K562 (cell line): ENCODE measurements around the gene GINS1. TPM values are rescaled to one million over a fixed set of nuclear protein-coding genes. Genes with fewer than 3 reads are reported as not detected.

Source experiments
- ATAC-seq: fragments of 200-7000 bp; cut with Tn5 transposase; 3 replicates; pipeline ENCODE4 v1.9.1; 2020; ENCODE audit warnings: moderate library complexity
- BruUV-seq: library from RNA; stranded (reverse); fragments of 400-500 nt; replicated peaks from 2 replicates; lab custom pipeline; 2021; lab: Mats Ljungman, UMichigan
- CTCF ChIA-PET: fragments of 300-600 bp; formaldehyde crosslinking; extraction: SDS; loops from one replicate; lab custom pipeline; 2021; ENCODE audit warnings: low intra/inter-chr PET ratio; lab: Yijun Ruan, JAX
- POLR2A ChIA-PET: fragments of 300-600, 350-650 bp; sonication (Branson Sonifier 250); formaldehyde crosslinking; extraction: SDS; loops from one replicate; lab custom pipeline; 2021; ENCODE audit warnings: antibody characterized with exemption, inconsistent platforms; lab: Yijun Ruan, JAX
- DNase-seq, 4 experiments: peaks; one replicate each; pipeline versions ENCODE4 v3.0.0 to v3.0.0-alpha.2; 2011 to 2018; ENCODE audit warnings: low spot score in 3 of 4, mixed read lengths in 3 of 4; ENCODE audit errors: extremely low read depth in 1 of 4
- FAIRE-seq: peaks from 2 replicates; lab custom pipeline; 2011; peaks lifted over from hg19 to GRCh38; lab: Jason Lieb, UNC
- H2AFZ ChIP-seq: 2 replicates; pipeline ENCODE4 v1.6.0; 2011; ENCODE audit warnings: low read depth, low read length, control low read depth, inconsistent platforms
- H3K27ac ChIP-seq: fragments of 200-600 bp; 3 replicates; pipeline ENCODE4 v1.8.0; 2011; ENCODE audit warnings: low read depth, mild to moderate bottlenecking, control low read depth, inconsistent platforms, low read length, moderate library complexity, mixed read lengths; ENCODE audit errors: extremely low read depth
- H3K27me3 ChIP-seq, 2 experiments: fragments of 300-600 bp in 1 of 2; 2 replicates in 1 of 2; 3 replicates in 1 of 2; pipeline versions ENCODE4 v1.6.0 to v1.8.0; 2011; ENCODE audit warnings: inconsistent platforms in 2 of 2, low read length in 2 of 2, mild to moderate bottlenecking in 1 of 2, mixed read lengths in 1 of 2, moderate library complexity in 1 of 2; ENCODE audit not compliant: control insufficient read depth in 2 of 2, insufficient read depth in 2 of 2
- H3K36me3 ChIP-seq: fragments of 300-600 bp; 3 replicates; pipeline ENCODE4 v1.8.0; 2011; ENCODE audit warnings: mild to moderate bottlenecking, low read length, inconsistent platforms; ENCODE audit not compliant: control insufficient read depth, insufficient read depth
- H3K4me1 ChIP-seq, 2 experiments: fragments of 200-600 bp in 1 of 2; replicated peaks in 1 of 2; 2 replicates in 1 of 2; 3 replicates in 1 of 2; pipeline versions ENCODE4 v1.5.1 to v1.8.0; 2011; ENCODE audit warnings: inconsistent platforms in 2 of 2, low read length in 2 of 2, mild to moderate bottlenecking in 1 of 2, mixed read lengths in 1 of 2, moderate library complexity in 1 of 2; ENCODE audit not compliant: control insufficient read depth in 2 of 2, insufficient read depth in 2 of 2
- H3K4me2 ChIP-seq: 2 replicates; pipeline ENCODE4 v1.6.1; 2011; ENCODE audit warnings: low read length, control low read depth, inconsistent platforms, mixed read lengths; ENCODE audit not compliant: insufficient read depth
- H3K4me3 ChIP-seq: fragments of 200-600 bp; sonication (generic), shearing (Covaris generic); 2 replicates; pipeline ENCODE4 v1.5.1; 2016; ENCODE audit warnings: control low read depth, inconsistent platforms
- H3K79me2 ChIP-seq: fragments of 200-600 bp; 3 replicates; pipeline ENCODE4 v1.8.0; 2011; ENCODE audit warnings: low read length, inconsistent platforms; ENCODE audit not compliant: control insufficient read depth, insufficient read depth
- H3K9ac ChIP-seq, 2 experiments: 2 replicates each; pipeline versions ENCODE4 v1.6.0 to v1.6.1; 2011; ENCODE audit warnings: low read depth in 2 of 2, low read length in 2 of 2, control low read depth in 1 of 2, inconsistent platforms in 1 of 2, mild to moderate bottlenecking in 1 of 2, mixed read lengths in 1 of 2; ENCODE audit not compliant: insufficient read depth in 1 of 2
- H3K9me1 ChIP-seq: one replicate; pipeline ENCODE4 v1.6.0; 2011; ENCODE audit warnings: inconsistent platforms, mild to moderate bottlenecking, low read length, moderate library complexity; ENCODE audit not compliant: control insufficient read depth, insufficient read depth
- H3K9me3 ChIP-seq: replicated peaks from 2 replicates; pipeline ENCODE4 v1.5.1; 2011; ENCODE audit warnings: low read depth, low read length, inconsistent platforms; ENCODE audit not compliant: control insufficient read depth, insufficient read depth
- H4K20me1 ChIP-seq: replicated peaks from 2 replicates; pipeline ENCODE4 v1.6.1; 2011; ENCODE audit warnings: low read length, inconsistent platforms, mixed read lengths; ENCODE audit not compliant: control insufficient read depth, insufficient read depth
- GTF3C2 ChIP-seq: IDR thresholded peaks from 3 replicates; pipeline ENCODE4 v1.6.1; 2011; ENCODE audit warnings: borderline replicate concordance, mild to moderate bottlenecking, moderate library complexity; ENCODE audit not compliant: insufficient read length; ENCODE audit errors: extremely low read depth
- HDAC2 ChIP-seq: fragments of 450-650 bp; IDR thresholded peaks from 2 replicates; pipeline ENCODE4 v1.6.1; 2016; ENCODE audit warnings: mild to moderate bottlenecking
- RBFOX2 ChIP-seq: fragments of 200-400 bp; formaldehyde crosslinking; IDR thresholded peaks from 2 replicates; pipeline ENCODE4 v1.6.1; 2017; ENCODE audit warnings: low read depth, mild to moderate bottlenecking, low read length, moderate library complexity
- REST ChIP-seq, 2 experiments: fragments of 450-650 bp; formaldehyde crosslinking in 1 of 2; IDR thresholded peaks; 2 replicates each; pipeline versions ENCODE4 v1.4.0 to v1.6.1; 2014 to 2020; ENCODE audit warnings: mild to moderate bottlenecking in 2 of 2, borderline replicate concordance in 1 of 2, low read depth in 1 of 2
- ZZZ3 ChIP-seq: fragments of 450-650 bp; IDR thresholded peaks from 2 replicates; pipeline ENCODE4 v1.6.1; 2016; ENCODE audit warnings: antibody characterized with exemption, mild to moderate bottlenecking, moderate library complexity
- WGBS: fragments of 100-300 bp; shearing (Covaris generic); methylation state at CpG from one replicate; pipeline ENCODE4 v1.1.6; 2016; ENCODE audit warnings: low coverage, mixed read lengths; ENCODE audit not compliant: insufficient coverage; ENCODE audit errors: missing lambda C conversion rate; 5-methylcytosine and 5-hydroxymethylcytosine counted together
- in situ Hi-C: fragments of 300-500 bp; cut with MboI; formaldehyde crosslinking; loops from 4 replicates; pipeline ENCODE4 v1.15.0; 2018; ENCODE audit warnings: inconsistent platforms, mixed read lengths
- intact Hi-C: fragments of 100-400 bp; cut with micrococcal nuclease; formaldehyde crosslinking; loops from 2 replicates; pipeline ENCODE4 v1.14.2; 2022
- polyA plus RNA-seq, 8 experiments: library from polyadenylated mRNA; depleted of rRNA in 4 of 8; stranded (reverse) in 5 of 8; unstranded in 3 of 8; fragments of >200 nt; fragmentation: Nextera tagmentation in 2 of 8; fragmentation: Illumina TruSeq in 1 of 8; extraction: Ambion mirVana in 2 of 8; extraction: Trizol in 1 of 8; gene quantifications; 2 replicates each; pipeline versions ENCODE4 v1.2.1 to v1.2.3, GENCODE V29; 2011 to 2014; ENCODE audit warnings: inconsistent platforms in 1 of 8, missing spikeins in 1 of 8
- total RNA-seq, 7 experiments: library from RNA; depleted of rRNA in 6 of 7; stranded (reverse); fragments of >200 nt in 6 of 7; fragmentation: Illumina TruSeq in 2 of 7; extraction: Trizol in 2 of 7; gene quantifications; 2 replicates each; pipeline versions ENCODE4 v1.2.1 to v1.2.3, GENCODE V29; 2011 to 2021; ENCODE audit warnings: low replicate concordance in 1 of 7

The GINS1 gene
- total and polyA plus RNA-seq, 9 of the 15 experiments (the other 6 are each of a cell fraction or from before 2014, with no cell fraction given): 13.1 to 31.8 (median 24.1) TPM

- CTCF ChIA-PET: no interaction called here
These were observed 71.6 kb downstream of the GINS1 start for GRCh38 chr20:25478889-25479568.

More at GRCh38 chr20:25478889-25479568, 71.6 kb downstream of the GINS1 start:
- Histone ChIP-seq H3K27me3 (peaks cover 7 to 58% of the 10 kb centered on the region in 2 experiments; a peak in 3 of 5 replicates), H3K9me1 (no peaks in the 10 kb centered on the region)
- no TSS peak for BruUV-seq
- intact Hi-C loops: loop anchor here (10.0 kb wide), 1 partner anchor 96 kb away; no protein-coding TSS in a partner anchor
- TF ChIP-seq ZZZ3: no peak
- no peak for TF ChIP-seq GTF3C2
- no peak for TF ChIP-seq REST (IDR thresholded peaks at IDR 0.05; ENCODE audit: borderline replicate concordance)
- no peak for TF ChIP-seq REST (CRISPR knock-in tag; IDR thresholded peaks at IDR 0.05; ENCODE audit: low read depth)
- TF ChIP-seq RBFOX2: no peak
- TF ChIP-seq HDAC2: no peak
- TF ChIP-seq, all 486 proteins: peak for 0
- Histone ChIP-seq H3K9ac (no peak overlapping the region), H3K36me3 (no peaks in the 10 kb centered on the region), H4K20me1 (no peaks in the 10 kb centered on the region), H3K79me2 (no peaks in the 10 kb centered on the region), H3K4me2 (no peak overlapping the region), H3K27ac (no peak overlapping the region), H3K9me3 (no peaks in the 10 kb centered on the region), H3K4me1 (no peaks in the 10 kb centered on the region), H2AFZ (no peak overlapping the region), H3K4me3 (no peak overlapping the region)
- no peak for DNase-seq
- ATAC-seq: no peak
- POLR2A ChIA-PET: no interaction called here
- in situ Hi-C loops: no loop called here
- 2% methylated on average over 22 of the region's 24 CpGs for WGBS
- FAIRE-seq: no peak
